Globus pallidus (tissue), 1 donor: ENCODE results near the gene ARID4B.
"Not testable (repeated sequence)": the region's sequence is repeated elsewhere in the genome, so short reads cannot be mapped to it uniquely, and the experiment has no call there.

Experiments used
- DNase-seq: peaks from one replicate; pipeline ENCODE4 v3.0.0-alpha.2; 2015; ENCODE audit warnings: low spot score

The ARID4B gene

DNA sequence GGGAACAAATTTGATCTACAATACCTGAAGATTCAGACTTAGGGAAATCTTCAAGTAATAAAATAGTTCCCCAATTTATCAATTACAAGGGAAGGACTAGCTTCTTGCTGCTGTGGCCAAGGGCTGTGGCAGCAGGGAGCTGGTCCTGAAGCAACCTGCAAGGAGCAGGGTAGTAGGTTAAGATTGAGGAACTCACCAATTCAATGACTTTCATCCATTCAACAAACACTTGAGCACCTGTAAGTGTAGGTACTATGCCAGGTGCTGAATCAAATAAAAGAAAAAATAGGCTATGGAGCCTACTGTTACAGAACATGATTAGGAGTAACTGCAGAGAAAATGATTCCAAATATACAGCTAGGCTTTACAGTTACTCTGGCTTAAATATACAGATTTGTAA, 102.7 kb downstream of the ARID4B start:
- DNase-seq = no peak

DNA sequence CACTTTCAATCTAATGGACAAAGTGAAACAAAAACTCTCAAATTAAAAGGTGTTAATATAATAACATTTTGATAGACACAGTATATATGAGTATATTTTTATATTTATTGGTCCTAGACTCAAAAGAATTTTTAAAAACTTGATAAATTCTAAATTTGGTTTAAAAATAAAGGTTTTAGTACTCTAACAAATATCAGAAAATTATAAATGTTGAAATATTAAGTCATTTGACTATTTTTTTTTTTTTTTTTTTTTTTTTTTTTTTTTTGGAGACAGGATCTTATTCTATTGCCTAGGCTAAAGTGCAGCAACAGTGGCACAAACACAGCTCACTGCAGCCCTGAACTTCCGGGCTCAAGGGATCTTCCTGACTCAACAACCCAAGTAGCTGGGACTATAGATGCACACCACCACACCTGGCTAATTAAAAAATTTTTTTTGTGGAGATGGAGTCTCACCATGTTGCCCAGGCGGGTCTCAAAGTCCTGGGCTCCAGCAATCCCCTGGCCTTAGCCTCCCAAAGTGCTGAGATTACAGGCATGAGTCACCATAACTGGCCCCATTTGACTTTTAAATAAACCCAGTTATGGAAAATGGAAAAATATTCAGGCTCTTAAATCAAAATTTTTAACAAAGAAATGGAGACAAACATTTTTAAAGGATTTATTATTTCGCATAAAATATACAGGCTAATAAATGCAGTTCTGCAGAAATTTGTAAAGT, 106.2 kb downstream of the ARID4B start:
- no peak for DNase-seq

DNA sequence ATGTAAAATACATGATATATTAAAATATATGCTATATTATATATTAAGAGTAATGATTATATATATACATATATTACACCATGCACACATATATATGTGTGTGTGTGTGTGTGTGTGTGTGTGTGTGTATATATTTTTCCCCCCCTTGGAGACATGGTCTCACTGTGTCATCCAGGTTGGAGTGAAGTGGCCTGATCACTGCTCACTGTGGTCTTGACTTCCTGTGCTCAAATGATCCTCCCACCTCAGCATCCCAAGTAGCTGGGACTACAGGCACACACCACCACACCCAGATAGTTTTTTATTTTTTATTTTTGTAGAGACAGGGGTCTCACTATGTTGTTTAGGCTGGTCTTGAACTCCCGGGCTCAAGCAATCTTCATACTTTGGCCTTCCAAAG, 112.5 kb downstream of the ARID4B start:
- DNase-seq = no peak

DNA sequence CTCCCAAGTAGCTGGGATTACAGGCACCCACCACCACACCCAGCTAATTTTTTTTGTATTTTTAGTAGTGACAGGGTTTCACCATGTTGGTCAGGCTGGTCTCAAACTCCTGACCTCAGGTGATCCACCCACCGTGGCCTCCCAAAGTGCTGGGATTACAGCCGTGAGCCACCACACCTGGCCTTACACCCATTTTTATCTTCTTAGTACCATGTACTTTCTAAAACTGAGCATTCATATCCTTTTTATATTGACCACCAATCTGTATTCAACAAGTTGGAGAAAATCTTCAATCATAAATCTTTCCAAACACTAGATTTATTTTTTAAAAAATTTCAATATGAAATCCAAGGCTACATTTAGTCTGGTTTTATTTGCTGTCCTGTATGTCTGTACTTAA, 113.0 kb downstream of the ARID4B start:
- DNase-seq = not testable (repeated sequence)

DNA sequence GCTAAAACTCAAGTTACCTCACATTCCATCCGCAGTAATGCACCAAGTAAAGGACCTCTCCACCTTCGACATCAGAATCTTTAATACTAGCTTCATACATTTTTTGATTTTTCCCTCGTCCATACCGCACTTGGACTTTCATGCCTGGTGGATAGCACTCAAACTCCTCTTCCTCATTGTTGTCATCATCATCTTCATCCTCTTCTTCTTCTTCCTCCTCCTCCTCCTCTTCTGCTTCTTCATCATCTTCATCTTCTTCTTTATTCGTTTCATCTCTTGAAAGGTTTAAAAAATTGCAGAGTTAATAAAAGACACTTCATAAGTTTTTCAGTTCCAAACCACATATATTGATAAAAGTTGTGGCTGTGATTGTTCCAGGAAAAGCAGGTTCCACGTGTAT, 114.2 kb downstream of the ARID4B start:
- DNase-seq = no peak

DNA sequence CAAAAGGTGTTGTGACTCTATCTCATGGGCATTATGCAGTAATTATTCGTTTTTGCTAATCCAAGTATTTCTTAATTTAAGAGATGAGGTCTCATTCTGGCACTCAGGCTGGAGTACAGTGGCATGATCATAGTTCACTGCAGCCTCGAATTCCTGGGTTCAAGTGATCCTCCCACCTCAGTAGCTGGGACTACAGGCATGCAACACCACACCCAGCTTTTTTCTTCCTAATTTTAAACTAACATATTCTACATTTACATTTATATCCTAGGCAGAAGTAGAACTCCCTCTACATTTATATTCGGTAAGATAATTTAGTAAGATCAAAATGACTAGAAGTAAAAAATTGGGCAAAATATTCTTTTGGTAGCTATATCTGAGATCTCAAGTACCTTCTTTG, 116.5 kb downstream of the ARID4B start:
- DNase-seq = no peak

DNA sequence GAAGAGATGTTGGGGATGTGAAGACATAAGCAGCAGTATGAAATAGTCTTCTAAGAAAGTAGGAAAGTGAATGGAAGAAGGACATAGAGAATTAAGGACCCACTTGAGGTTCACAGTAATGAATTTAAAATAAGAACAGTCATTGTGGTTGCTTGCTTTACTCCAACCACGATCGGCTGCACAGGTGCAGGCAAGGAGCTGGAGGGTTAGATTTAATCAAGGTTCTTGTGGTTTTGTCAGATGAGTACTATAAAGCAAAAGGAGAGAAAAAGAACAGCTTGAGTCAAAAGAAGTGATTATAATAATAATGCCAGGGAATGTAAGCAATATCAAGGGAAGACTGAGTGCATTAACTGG, 120.8 kb downstream of the ARID4B start:
- no peak for DNase-seq

DNA sequence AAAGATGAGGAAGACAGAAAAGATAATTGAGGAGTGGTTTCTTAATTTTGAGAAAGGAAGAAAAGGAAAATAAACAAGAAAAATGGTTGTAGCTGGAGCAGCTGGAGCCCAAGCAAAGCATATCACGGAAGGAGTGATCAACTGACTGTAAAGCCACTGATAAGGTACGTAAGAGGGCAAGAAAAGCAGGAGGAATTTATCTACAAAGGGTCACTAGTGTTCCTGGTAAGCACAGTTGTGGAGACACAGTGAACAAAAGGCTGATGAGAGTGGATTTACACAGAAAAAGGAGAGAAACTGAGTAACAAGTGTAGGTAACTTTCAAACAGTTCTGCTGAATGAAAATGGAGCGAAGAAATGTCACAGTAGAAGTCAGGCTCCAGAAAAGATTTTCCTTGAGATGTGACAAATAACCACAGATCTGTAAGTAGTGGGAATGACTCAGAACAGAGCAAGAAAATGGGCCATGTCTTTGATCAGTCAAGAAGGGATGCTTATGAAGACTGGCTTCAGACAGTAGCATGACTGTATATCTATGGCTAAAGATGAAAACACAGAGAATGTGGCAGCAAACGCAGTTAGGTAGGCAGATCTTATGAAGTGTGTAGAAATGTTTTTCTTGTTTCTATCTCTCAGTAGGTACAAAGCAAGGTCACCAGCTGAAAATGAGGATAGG, 121.3 kb downstream of the ARID4B start:
- DNase-seq = no peak

DNA sequence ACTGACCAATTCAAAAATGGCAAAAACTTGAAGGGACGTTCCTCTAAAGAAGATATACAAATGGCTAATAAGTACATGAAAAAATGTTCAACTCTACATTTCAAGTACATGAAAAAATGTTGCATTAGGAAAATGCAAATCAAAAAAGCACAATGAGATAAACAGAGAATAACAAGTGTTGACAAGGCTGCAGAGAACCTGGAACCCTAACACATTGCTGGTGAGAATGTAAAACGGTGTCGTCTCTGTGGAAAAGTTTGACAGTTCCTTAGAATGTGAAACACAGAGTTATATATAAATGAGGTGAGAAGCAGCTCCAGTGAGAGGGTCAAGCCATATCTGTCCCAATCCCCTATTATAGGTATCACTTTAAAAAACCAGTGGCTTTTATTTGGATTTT, 122.3 kb downstream of the ARID4B start:
- DNase-seq = no peak

DNA sequence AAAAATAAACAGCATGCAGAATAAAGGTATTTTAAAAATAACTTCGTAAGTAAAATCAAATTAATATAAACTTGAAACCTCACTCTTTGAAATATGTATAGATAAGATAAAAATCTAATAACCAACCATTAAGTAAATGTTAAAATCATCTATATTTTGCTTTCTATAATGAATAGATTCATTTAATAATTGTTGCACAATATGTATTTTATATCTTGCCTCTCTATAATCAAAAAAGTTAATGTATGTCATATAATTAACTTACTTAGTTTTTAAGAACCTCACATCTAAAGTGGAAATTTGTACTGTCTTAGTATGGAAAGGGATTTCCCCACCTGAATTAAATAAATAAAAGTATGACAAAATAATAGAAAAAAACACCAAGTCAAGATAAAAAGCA, 124.6 kb downstream of the ARID4B start:
- no peak for DNase-seq

DNA sequence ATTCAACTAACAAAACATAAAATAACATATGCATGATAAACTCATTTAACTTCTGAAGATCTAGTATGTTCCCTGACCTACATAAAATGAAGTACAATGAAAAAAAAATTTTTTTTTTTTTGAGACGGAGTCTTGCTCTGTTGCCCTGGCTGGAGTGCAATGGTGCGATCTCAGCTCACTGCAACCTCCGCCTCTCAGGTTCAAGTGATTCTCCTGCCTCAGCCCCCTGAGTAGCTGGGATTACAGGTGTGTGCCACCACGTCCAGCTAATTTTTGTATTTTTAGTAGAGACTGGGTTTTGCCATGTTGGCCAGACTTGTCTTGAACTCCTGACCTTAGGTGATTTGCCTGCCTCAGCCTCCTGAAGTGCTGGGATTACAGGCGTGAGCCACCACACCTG, 125.5 kb downstream of the ARID4B start:
- not testable (repeated sequence) for DNase-seq

DNA sequence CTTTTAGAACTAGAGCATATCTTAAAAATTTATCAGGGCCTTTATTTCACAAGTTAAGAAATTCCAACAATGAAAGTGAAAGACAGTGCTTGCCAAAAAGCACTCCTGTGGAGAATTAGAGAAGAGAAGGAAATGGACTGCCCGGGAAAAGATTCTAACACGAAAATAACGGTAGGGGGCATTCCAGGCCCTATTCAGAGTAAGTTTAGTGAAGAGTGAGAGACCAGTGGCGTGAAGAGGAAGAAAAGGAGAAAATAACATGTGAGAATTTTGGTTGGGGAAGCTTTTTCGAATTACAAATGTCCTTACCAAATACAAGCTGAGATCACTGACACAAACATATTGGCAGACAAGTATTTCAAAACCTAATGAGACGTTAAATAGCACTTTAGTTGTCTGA, 128.5 kb downstream of the ARID4B start:
- peak; percentile 24 for DNase-seq

DNA sequence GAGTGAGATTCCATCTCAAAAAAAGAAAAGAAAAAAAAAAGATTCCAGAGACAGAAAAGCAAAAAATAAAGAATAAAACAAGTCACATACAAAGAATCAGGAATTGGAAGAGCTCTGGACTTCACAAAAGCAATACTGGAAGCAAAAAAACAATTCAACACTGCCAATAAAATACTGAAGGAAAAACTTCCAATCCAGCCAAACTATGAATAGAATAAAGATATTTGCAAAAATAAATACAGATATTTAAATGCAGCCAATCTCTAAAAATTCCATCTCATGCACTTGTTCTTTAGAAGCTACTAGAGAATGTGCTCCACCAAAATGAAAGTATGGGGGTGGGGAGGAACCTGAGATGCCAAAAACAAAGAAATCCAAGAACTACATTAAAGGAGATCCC, 137.5 kb downstream of the ARID4B start:
- no peak for DNase-seq

DNA sequence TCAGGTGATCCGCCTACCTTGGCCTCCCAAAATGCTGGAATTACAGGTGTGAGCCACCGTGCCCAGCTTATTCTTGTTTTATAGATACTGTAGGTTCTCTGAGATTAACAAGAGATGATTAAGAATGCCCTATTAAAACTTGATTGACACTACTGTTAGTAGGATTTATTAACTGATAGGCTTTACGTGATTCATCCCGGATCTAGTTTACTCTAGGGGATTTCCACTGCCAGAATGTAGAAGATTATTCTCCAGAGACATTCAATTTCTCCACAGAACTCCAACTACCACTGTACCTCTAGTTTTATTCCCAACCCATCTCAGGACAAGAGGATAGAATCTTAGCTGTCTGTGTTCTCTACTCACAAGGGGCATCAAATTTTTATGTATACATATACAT, 140.7 kb downstream of the ARID4B start:
- no peak for DNase-seq

DNA sequence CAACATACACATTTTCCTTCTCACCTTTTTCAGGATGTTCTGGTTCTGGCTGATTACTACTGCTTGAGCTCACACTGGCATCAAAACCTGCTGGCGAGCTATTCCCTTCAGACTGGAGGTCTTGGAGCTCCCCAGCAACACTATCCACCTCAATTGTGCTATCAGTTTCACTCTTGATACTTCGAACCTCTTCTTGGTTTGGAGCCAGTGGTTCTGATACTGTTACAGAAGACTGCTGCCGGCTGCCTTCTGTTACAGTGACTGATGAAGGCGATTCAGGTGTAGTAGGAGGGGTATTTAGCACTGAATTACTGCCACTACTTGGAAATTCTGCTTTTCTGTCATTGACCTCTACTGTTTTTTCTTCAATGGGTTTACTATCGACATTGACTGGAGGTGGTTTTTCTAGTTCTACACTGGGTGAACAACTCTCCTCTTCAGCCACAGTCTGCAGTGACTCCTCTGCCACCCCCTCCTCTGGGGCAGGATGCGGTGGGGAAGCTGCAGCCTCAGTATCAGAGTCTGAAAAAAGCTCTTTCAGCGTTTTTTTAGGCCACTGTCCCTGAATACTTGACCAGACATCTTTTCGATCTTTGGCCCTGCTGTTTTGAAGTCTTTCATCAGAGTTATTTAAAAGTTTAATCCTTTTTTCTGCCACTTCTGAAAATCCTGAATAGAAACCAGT, 146.3 kb downstream of the ARID4B start:
- DNase-seq = no peak

DNA sequence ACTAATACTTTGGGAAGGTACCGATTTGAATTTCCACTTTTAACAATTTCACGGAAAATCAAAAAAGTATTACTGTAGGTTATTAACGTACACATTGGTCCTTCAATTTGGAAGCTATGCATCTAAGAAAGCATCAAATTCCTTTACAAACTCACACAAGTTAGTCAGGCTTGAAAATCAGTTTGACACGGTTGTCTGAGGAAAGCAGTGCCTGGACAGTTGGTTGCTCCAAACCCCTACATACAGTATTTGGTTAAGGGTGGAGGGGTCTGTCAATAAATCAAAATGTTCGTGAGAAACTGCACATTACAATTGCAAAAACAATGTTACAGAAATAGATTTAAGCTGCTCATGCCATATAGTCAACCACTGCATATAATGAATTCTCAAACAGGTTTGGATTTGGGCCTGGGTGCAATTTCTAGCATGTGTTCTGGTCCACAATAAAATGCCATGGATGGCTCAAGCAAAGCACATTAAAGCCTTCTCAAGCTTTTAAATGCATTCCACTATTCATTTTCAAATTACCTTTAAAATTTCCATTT, 147.0 kb downstream of the ARID4B start:
- DNase-seq = no peak

DNA sequence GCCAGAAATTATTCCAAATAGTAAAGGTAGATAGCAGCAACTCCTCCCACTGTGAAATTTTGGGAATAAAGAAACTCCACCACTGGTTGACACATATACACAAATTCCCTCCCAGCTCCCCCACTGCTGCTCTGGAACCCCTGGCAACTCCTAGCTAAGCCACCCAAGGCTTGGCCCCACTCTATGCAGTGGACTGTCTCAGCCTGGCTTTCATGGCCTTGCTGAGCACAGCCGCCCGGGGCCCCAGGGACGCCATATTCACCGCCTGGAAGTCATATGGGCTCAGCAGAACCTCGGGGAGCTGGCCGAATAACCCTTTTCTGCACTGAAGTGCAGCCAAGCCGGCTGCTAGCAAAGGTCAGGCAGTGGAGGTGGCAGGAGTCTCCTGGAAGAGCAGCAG, 151.5 kb downstream of the ARID4B start:
- no peak for DNase-seq

DNA sequence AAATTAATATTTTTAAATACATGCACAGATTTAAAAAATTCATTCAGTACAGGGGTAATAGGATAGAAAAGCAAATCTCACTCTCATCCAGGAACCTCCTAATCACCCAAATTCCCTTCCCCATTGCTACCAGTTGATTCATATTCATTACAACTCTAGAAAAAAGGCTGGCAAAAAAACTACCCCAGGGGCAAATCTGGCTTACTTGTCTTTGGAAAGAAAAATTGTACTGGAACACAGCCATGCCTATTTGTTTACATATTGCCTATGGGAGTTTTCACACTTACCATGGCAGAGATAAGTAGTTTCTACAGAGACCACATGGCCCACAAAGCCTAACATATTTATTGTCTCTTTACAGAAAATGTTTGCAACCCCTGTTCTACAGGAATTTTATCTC, 158.0 kb downstream of the ARID4B start:
- DNase-seq = no peak

DNA sequence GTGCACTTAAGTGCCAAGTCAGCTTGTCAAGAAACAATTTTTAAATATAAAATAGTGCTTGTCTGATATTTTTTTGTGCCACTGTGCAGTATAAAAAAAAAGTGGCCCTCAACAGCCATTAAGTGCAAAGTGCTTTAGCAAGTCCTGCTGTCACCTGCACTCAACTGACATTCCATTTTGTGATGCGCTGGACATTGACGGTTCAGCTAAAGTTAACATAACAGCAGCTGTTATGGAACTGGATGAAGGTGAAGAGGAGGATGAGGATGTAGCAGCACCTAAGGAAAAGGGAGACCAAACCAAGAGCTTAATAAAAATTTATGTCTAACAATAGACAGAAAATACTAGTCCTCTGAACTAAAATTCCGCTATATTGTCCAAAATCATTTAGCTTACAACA, 159.6 kb downstream of the ARID4B start:
- no peak for DNase-seq

DNA sequence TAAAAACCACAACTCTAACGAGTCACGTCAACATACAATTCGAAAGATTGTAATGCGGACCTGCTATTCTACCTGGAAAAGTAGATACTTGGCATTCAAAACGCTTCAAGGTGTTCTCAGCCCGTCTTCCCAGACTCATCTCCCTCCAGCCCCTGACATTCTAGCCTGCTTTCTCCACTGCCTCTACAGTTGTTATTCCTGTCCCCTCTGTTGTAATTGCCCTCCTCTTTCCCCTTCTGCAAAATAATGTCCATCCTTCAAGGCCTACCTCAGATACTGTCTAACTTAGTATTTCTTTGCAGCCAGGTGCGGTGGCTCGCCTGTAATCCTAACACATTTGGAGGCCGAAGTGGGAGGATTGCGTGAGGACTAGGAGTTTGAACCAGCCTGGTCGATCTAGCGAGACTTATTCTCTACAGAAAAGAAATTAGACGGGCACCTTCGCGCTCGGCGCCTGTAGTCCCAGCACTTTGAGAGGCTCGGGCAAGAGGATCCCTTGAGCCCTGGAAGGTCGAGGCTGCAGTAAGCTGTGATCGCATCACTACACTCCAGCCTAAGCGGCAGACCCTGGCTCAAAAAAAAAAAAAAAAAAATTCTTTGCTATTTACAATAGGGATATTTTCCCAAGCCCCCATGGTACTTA, 166.2 kb downstream of the ARID4B start:
- no peak for DNase-seq

DNA sequence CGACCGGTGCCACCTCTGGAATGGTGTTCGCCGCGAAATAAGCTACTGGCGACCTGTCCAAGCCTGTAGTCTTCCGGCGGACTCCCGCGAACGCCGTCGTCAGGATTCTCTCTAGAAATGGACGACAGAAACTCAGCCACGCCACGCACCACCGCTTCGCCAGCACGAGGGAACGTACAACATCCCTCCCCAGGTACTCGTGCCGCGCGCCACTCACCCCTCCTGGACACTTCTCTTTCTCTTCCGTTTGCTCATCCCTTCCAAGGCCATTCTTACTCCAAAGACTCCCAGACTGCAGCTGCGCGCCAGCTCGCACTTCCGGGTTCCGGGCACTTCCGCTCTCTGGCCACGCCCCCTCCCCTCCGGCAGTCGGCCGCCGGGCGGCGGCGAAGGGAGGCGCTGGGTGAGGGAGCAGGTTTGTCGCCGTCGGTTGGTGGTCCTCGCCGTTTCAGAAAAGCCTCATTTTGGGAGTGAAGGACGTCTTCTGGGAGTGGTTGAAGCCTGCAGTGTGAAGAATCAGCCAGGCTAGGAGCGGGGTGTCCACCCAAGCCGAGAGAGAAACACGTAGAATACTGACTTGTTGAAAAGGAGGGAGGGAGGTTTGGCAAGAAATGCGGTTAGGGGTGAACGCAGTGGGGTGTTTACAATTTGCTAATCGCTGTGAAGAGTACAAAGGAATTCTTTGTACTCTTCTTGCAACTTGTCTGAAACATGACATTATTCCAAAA, 166.9 kb downstream of the ARID4B start, which contains the start of gene RBM34:
RBM34 (minus strand) TSS at position 294 of the 728 bp plus-strand sequence; CDS start at position 270, 24 bp downstream.
- peak; percentile 89 for DNase-seq
